CD4-positive, alpha-beta T cell (primary cell): ENCODE data around the gene IGF2BP3. TPM values are rescaled to one million over a fixed set of nuclear protein-coding genes. Genes with fewer than 3 reads are reported as not detected.

ENCODE experiments used
- ATAC-seq: fragments of 200-7000 bp; cut with Tn5 transposase; one replicate; pipeline ENCODE4 v1.10.0; 2022; ENCODE audit warnings: mild to moderate bottlenecking; ENCODE audit not compliant: poor library complexity
- CTCF ChIA-PET: fragments of 350-600 bp; sonication (Branson Sonifier 250); formaldehyde crosslinking; loops from one replicate; lab custom pipeline; 2021; ENCODE audit warnings: antibody characterized with exemption, inconsistent platforms; lab: Charles Lee
- POLR2A ChIA-PET: fragments of 350-600 bp; sonication (Branson Sonifier 250); formaldehyde crosslinking; loops from one replicate; lab custom pipeline; 2021; ENCODE audit warnings: antibody characterized with exemption, inconsistent platforms; lab: Charles Lee
- DNase-seq, 14 experiments: peaks; one replicate each; pipeline ENCODE4 v3.0.0-alpha.2; 2013 to 2020; ENCODE audit warnings: mixed read lengths in 2 of 14
- H3K27ac ChIP-seq, 2 donors: one replicate each; pipeline versions ENCODE4 v1.5.1 to v1.7.0; 2013; ENCODE audit warnings: low read length in 2 of 2, low read depth in 1 of 2, mild to moderate bottlenecking in 1 of 2
- H3K27me3 ChIP-seq, 2 experiments: 1 replicate in 1 of 2; 2 replicates in 1 of 2; pipeline versions ENCODE4 v1.6.1 to v1.7.0; 2013; ENCODE audit warnings: low read length in 2 of 2, control low read depth in 1 of 2, mild to moderate bottlenecking in 1 of 2, moderate library complexity in 1 of 2; ENCODE audit not compliant: insufficient read depth in 2 of 2, control insufficient read depth in 1 of 2
- H3K36me3 ChIP-seq: one replicate; pipeline ENCODE4 v1.6.1; 2013; ENCODE audit warnings: low read length, control low read depth; ENCODE audit not compliant: insufficient read depth
- H3K4me1 ChIP-seq: one replicate; pipeline ENCODE4 v1.6.1; 2013; ENCODE audit warnings: low read length, control low read depth; ENCODE audit not compliant: insufficient read depth
- H3K4me3 ChIP-seq: one replicate; pipeline ENCODE4 v1.5.1; 2013; ENCODE audit warnings: mild to moderate bottlenecking, low read length, moderate library complexity
- H3K9me3 ChIP-seq, 2 experiments: 1 replicate in 1 of 2; 2 replicates in 1 of 2; pipeline versions ENCODE4 v1.6.1 to v1.7.0; 2013; ENCODE audit warnings: low read length in 2 of 2, mild to moderate bottlenecking in 2 of 2, control low read depth in 1 of 2, moderate library complexity in 1 of 2; ENCODE audit not compliant: control insufficient read depth in 1 of 2, insufficient read depth in 1 of 2
- H3K27ac Mint-ChIP-seq: one replicate; pipeline ENCODE4 v1.8.0; 2020; ENCODE audit warnings: mixed read lengths
- H3K27me3 Mint-ChIP-seq: one replicate; pipeline ENCODE4 v1.8.0; 2021; ENCODE audit warnings: mixed read lengths
- H3K36me3 Mint-ChIP-seq: one replicate; pipeline ENCODE4 v1.8.0; 2021; ENCODE audit warnings: low read depth, mixed read lengths
- H3K4me1 Mint-ChIP-seq: one replicate; pipeline ENCODE4 v1.8.0; 2021; ENCODE audit warnings: low read depth, mixed read lengths
- H3K4me3 Mint-ChIP-seq: one replicate; pipeline ENCODE4 v1.8.0; 2020; ENCODE audit warnings: mild to moderate bottlenecking, mixed read lengths
- H3K9me3 Mint-ChIP-seq: one replicate; pipeline ENCODE4 v1.8.0; 2020; ENCODE audit warnings: mixed read lengths
- CTCF ChIP-seq: fragments of 200-600 bp; IDR thresholded peaks from one replicate; pipeline ENCODE4 v1.8.0; 2022; ENCODE audit warnings: antibody characterized with exemption, mild to moderate bottlenecking
- intact Hi-C, 2 experiments: fragments of 100-400 bp; cut with DNase I in 1 of 2; cut with micrococcal nuclease in 1 of 2; formaldehyde crosslinking; loops; one replicate each; pipeline versions ENCODE4 v1.15.1 to v1.9.0; 2023 to 2025; cut with DNase I, micrococcal nuclease
- total RNA-seq, 174 experiments: library from RNA in 2 of 174; stranded (reverse) in 2 of 174; gene quantifications; one replicate each; pipeline ENCODE4 v1.2.3 and lab custom pipeline; 2021 to 2026

The IGF2BP3 gene
- total RNA-seq, 2 experiments from 2014 or later: not detected

GRCh38 chr7:23345601-23346000 is 124.7 kb downstream of the IGF2BP3 start:
- intact Hi-C loops: no loop called here
- POLR2A ChIA-PET: interaction anchor here (0.5 to 1.7 kb wide), 5 partner anchors 8 to 66 kb away, joined by 3 to 13 read pairs (median 4); partner anchors contain the start of gene MALSU1
- ATAC-seq (no peak), DNase-seq (peak in 1 of 14 experiments; percentile 8)
- Histone ChIP-seq H3K27ac (no peak overlapping the region), H3K27me3 (no peaks in the 10 kb centered on the region), H3K4me1 (peaks cover 2% of the 10 kb centered on the region), H3K36me3 (no peaks in the 10 kb centered on the region), H3K9me3 (no peaks in the 10 kb centered on the region), H3K4me3 (no peak overlapping the region)
- Mint-ChIP-seq H3K36me3 (peaks cover 6% of the 10 kb centered on the region), H3K4me1 (peaks cover 29% of the 10 kb centered on the region), H3K27me3 (no peaks in the 10 kb centered on the region), H3K9me3 (no peaks in the 10 kb centered on the region), H3K27ac (peak overlapping the region; percentile 73), H3K4me3 (peak overlapping the region; percentile 82)
- CTCF ChIA-PET: interaction anchor here (1.4 to 1.7 kb wide), 2 partner anchors 28 to 73 kb away, joined by 3 to 5 read pairs; no protein-coding TSS in a partner anchor
- TF ChIP-seq CTCF: no peak

GRCh38 chr7:23343806-23344475 is 126.3 kb downstream of the IGF2BP3 start:
- no peak for ATAC-seq
- H3K27ac Mint-ChIP-seq: no peak overlapping the region
- no peak overlapping the region for H3K4me3 ChIP-seq
- intact Hi-C loops: loop anchor here in 1 of 2 experiments (5.0 kb wide), 1 partner anchor 62 kb away; no protein-coding TSS in a partner anchor
- TF ChIP-seq CTCF: no peak
- no peaks in the 10 kb centered on the region for H3K27me3 Mint-ChIP-seq
- H3K36me3 ChIP-seq: no peaks in the 10 kb centered on the region
- H3K36me3 Mint-ChIP-seq: peaks cover 6% of the 10 kb centered on the region
- peaks cover 2% of the 10 kb centered on the region for H3K4me1 ChIP-seq
- no peaks in the 10 kb centered on the region for H3K9me3 ChIP-seq
- no peak overlapping the region for H3K4me3 Mint-ChIP-seq
- no peak overlapping the region for H3K27ac ChIP-seq
- no peaks in the 10 kb centered on the region for H3K9me3 Mint-ChIP-seq
- ChIA-PET POLR2A (no interaction called here), CTCF (interaction anchor here (1.1 kb wide), 2 partner anchors 71 to 87 kb away, joined by 3 to 4 read pairs; no protein-coding TSS in a partner anchor)
- no peak for DNase-seq
- H3K4me1 Mint-ChIP-seq: peaks cover 29% of the 10 kb centered on the region
- no peaks in the 10 kb centered on the region for H3K27me3 ChIP-seq

GRCh38 chr7:23343102-23343501 is 127.2 kb downstream of the IGF2BP3 start:
- H3K4me1 Mint-ChIP-seq: peaks cover 29% of the 10 kb centered on the region
- DNase-seq: no peak
- H3K4me3 Mint-ChIP-seq: no peak overlapping the region

More at GRCh38 chr7:23343102-23343501, 127.2 kb downstream of the IGF2BP3 start:
- Histone ChIP-seq H3K27ac (no peak overlapping the region), H3K36me3 (no peaks in the 10 kb centered on the region), H3K4me1 (peaks cover 2% of the 10 kb centered on the region), H3K4me3 (no peak overlapping the region), H3K27me3 (no peaks in the 10 kb centered on the region), H3K9me3 (no peaks in the 10 kb centered on the region)
- no peaks in the 10 kb centered on the region for H3K27me3 Mint-ChIP-seq
- no peaks in the 10 kb centered on the region for H3K9me3 Mint-ChIP-seq
- ChIA-PET CTCF (interaction anchor here (1.1 kb wide), 1 partner anchor 88 kb away, joined by 4 read pairs; no protein-coding TSS in a partner anchor), POLR2A (no interaction called here)
- ATAC-seq: no peak
- H3K27ac Mint-ChIP-seq: no peak overlapping the region
- intact Hi-C loops: loop anchor here in 1 of 2 experiments (5.0 kb wide), 1 partner anchor 61 kb away; no protein-coding TSS in a partner anchor
- H3K36me3 Mint-ChIP-seq: peaks cover 6% of the 10 kb centered on the region
- TF ChIP-seq CTCF: no peak
